GM19043 (cell line): ENCODE measurements around the gene RHBDL3.

Experiments used
- ATAC-seq: cut with Tn5 transposase; IDR thresholded peaks from one replicate; pipeline ENCODE4 v1.9.1; 2021; ENCODE audit warnings: low read depth; ENCODE audit not compliant: unreplicated experiment

The RHBDL3 gene

DNA sequence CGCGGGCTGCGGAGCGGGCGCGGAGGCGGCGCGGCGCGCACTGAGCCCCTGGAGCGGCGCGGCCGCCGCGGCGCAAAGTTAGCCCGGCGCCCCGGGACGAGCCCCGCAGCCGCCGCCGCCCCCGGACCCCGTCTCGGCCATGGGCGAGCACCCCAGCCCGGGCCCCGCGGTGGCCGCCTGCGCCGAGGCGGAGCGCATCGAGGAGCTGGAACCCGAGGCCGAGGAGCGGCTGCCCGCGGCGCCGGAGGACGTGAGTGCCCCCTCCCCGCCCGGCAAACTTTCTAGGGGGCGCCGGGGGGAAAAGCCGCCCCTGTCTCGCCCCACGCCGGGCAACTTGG is 388 bp downstream of the RHBDL3 start:
- no peak for ATAC-seq

DNA sequence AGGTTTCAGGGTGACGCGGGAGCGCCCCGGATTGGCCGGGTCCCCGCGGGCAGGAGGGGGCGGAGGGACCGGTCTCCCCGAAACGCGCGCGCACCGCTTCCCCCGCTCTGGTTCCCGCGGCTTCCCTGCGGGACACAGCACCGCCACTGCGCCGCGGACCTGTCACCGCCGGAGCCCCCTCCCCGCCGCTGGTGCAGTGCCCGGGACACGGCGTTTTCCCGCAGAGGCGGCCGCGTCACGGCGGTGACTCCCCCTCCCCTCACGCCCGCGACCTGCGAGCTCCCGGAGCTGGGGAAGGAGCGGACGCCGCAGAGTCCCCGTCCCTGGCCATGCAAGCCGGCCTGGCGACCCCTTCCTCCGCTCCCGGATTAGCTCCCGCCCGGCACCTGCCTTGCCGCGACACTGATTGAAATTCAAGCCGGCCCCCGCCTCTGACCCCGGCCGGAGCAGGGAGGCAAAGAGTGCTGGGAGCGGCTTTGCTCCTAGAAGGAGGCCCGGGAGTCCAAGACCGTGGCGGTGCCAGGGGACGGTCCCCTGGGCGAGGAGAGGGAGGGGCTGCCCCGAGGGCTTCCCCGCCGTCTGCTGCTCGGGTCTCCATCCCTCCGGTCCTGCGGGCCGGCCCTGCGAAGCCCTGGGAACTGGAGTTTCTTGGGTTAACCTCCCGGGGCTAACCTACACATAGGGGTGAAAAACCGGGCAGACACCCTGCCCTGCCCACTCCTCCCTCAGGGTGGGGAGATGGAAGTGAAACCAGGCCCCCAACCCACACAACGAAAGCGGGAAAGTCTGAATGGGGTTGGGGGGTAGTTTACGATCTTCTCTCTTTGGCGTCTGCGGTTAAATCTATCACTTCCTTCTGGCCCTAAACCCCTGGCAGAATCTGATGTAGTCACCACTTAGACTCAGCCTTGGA is 1.0 kb downstream of the RHBDL3 start:
- no peak for ATAC-seq

DNA sequence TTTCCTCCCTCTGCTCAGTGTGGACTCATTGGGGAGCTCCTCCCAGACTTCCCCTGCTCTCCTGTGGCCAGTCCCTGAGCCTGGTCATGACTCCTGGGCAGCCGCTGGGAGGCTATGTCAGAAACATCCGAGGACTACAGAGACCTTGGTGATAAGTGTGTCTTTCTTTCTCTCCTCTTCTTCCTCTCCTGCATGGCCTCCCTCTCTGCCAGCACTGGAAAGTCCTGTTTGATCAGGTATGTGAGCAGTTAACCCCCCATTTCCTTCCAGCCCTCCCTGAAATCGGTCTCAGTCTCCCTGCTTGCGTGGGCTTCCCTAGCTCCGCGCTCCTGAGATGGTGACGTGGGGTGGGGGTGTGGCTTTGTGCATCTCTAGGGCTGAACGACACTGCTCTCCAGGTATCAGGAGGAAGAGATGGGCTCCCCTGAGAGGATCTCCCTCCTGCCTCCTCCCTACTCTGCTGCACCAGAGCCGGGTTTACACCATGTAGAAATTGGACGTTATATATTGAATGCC is 2.1 kb downstream of the RHBDL3 start:
- ATAC-seq = no peak

DNA sequence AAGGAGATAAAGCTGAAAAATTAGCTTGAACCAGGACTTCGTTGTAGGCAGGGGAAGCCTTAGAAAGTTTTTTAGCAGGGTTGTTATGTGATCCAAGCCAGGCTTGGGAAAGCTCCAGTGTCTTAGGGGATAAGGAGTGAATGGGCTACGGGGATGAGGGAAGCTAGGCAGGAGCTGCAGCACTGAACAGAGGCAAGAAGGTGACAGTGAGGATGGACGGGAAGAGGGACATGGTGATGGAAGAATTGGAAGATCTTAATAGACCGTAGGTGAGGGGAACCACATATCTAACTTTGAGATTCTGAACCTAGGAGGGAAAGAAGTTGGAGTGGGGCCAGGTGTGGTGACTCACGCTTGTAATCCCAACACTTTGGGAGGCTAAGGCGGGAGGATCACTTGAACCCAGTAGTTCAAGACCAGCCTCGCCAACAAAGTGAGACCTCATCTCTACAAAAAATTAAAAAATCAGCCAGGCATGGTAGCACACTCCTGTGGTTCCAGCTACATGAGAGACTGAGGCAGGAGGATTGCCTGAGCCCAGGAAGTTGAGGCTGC is 3.2 kb downstream of the RHBDL3 start:
- ATAC-seq = no peak

DNA sequence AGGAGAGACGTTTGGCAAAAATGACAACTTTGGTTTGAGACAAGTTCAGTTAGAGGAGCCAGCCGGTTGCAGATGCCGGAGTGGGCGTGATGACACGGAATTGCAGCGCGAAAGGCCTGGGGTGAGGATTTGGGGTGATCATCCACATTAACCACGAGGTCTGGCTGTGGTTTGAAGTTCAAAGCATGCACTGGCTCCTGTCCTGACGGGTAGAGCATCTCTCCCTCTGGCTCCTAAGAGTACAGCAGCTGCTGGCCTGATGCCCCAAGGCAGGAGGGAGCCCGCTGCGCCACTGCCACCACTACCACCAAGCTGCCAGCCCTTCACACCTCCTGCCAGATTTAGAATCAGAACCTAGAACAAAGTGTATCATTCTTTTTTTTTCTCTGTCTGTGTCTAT is 3.7 kb downstream of the RHBDL3 start:
- no peak for ATAC-seq

DNA sequence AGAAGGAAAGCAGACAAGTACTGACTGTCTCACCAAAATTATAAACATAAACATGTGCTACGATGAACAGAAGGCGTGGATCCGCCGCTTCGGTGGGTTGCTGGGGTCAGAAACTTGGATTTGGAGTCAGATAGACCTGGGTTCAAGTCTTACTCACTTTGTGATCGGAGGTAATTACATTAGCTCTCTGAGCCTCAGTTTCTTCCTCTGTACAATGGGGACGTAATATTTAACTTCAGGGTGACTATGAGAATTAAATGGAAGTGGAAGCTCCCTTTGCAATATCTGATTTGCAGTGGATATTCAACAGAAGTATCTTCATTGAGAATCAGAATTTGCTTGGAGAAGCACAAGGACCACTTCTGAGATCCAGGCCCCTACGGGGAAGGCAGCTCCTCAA is 6.2 kb downstream of the RHBDL3 start:
- no peak for ATAC-seq

DNA sequence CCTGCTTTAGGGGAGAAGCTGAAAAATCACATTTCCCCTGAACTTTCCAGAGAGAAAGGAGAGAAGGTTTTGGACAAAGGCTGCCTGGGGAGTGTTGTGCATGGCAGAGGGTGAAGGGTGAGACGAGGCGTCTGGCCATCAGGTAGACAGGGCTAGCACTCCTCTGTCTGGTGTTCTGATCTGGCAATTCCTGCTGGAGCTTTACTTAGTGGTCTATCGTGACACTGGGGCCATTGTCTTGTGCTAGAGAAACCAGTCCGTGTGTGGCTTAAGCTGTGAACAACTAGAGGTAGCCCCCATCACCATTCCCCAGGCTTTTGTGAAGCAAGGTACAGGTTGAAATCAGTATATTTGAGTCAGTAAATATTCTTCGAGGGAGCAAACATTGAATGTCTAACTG is 8.5 kb downstream of the RHBDL3 start:
- ATAC-seq = no peak

DNA sequence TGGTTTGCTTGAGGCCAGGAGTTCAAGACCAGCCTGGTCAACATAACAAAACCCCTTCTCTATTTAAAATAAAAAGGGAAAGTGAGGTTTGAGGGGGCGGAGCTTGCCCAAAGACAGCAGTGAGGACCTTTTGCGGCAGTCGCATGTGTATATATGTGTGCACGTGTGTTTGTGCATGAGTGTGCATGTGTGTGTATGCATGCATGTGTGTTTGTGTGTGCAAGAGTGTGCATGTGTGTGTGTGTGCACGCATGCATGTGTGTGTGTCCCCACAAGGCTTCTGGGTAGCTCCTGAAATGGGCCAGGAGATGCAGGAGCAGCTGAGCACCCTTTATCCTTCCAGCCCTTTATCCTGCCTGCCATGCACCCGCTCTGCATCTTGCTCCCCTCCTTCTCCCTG is 9.0 kb downstream of the RHBDL3 start:
- no peak for ATAC-seq

DNA sequence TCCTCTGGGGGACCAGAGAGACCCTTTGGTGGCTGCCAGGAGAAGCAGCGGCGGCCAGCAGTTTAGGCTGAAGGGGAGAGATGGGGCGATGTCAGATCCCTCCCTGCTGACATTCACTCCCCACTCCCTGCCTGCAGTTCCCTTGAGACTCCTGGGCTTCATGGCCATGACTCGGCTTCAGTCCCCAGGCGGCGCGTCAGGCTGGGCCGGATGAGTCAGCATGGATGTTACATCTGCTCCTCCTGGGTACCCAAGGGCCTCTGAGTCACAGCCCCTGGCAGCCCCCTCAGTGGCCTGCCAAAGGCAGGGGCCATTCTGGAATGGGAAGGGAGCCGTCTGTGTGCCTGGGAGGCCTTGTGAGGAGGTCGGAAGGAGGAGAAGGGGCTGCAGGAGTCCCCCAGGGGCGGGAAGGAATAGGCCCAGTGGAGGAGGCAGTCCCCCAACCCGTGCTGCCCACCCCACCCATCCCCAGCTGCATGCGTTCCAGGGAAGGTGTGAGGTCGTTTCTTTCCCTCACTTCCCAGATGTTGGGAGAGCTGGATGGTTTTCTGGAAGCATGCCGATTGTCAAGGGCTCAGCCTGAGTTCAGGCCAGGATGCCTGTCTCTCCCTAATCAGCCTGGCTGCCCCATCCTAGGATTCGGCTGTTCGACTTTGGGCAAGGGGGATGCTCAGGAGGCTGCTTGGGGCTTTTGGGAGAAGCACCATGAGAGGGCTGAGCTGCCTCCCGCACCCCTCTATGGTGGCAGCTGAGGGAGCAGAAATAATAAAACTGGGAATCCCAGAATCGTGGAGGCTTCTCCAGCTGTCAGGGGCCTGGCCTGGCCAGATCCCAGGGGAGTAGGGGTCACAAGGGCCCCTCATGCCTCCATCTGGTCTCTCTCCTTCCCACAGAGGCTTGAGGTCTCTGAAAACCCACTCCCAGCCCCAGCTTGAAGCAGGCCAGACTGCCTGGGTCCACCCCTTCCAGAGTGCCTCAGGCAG is 9.7 kb downstream of the RHBDL3 start:
- no peak for ATAC-seq

DNA sequence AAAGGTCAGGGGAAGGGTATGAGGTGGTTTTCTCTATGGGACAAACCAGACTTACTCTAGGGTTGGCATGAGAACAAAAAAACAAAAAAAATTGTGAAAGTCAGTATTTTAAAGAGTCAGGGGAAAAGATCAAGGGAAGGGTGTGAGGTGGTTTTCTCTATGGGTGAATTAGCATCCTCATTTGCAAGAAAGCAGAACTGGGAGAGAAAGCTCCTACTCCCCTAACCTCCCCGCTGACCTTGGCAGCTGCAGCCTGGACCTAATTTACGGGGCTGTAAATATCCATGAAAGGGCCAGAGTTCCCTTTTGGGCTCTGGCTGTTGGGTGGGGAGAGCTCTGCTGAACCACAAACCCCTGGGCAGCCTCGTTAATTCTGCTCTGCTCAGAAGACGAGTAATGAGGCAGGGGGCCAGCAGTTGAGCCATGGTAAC is 10.6 kb downstream of the RHBDL3 start:
- no peak for ATAC-seq

DNA sequence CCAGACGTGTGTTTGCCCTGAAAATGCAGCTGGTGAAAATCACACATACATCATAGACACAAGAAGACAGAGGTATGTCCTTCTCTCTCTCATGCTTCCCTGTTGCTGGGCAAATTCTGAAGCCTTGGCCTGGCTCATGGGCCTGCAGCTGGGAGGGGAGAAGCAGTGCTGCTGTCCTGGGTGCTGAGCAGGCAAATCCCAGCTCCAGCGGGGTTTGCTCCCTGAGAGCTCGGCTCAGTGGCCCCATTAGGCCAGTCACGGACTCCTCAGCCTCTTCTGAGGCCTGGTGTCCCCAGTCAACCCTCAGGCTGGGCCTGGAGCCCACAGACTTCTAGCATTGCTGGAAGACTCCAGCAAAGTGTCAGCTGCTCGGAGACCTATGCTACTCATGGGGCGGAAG is 11.7 kb downstream of the RHBDL3 start:
- no peak for ATAC-seq

DNA sequence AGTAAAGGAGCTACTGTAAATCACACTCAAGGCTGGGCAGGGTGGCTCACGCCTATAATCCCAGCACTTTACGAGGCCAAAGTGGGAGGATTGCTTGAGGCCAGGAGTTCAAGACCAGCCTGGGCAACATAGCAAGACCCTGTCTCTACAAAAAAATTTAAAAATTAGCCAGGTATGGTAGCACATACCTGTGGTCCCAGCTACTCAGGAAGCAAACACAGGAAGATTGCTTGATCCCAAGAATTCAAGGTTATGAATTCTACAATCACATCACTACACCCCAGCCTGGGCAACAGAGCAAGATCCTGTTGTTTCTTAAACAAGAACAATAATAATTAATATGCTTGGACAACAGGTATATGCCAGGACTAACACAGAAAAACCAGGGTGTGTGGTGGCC is 13.2 kb downstream of the RHBDL3 start:
- ATAC-seq = no peak

DNA sequence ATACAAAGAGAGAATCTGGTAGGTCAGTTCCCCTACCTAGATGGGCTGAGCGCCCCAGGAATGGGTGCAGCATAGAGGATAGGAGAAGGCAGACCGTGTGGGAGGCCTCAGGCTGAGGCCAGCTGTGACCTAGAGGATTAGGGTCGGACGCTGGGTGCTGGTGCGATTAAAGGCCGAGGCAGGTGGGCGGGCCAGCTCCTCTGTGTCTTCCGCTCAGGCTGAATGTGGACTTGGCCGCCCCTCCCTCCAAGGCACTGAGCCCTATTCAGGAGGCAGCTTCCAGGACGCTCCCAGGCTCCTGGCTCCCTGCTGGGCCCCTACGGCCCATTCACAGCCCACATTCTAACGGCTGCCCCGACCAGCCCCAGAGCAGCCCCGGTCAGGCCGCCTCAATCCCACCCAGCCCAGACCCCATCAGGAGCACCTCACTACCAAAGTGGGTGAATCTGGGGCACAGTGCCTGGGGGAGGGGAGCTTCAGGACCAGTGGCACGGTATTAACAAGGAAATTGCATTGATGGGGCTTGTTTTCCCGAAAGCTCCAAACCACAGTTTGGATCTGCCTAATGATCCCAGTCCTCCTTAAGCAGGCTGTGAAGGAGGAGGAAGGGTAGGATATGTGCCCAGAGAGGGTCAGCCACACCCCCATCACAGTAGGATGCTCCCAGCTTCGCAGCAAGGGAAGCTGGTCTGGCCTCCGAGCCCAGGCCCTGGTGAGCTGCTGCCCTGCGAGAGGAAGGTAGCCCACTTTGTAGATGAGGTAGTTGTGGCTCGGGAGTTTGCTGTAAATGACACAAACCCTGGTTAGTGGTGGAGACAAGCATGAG is 14.5 kb downstream of the RHBDL3 start:
- ATAC-seq = no peak

DNA sequence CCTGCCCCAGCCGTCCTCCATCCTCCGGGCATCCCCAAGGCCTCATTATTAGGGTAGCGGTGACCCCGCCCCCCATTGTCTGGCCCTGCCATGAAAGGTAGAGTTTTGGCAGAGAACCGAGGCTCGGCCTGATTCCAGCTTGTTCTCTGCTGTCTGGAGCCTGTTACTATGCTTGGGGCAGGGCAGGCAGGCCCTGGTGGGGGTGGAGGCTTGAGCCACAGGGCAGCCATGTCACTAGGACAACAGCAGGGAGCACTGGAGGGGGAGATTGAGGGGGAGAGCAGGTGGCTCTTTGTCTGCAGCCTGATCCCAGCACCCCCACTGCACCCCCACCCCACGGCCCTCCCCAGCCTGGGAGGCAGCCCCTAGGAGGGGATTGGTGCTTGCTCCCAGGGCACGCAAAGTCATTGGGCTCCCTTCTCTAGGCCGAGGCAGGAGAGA is 15.4 kb downstream of the RHBDL3 start:
- no peak for ATAC-seq

DNA sequence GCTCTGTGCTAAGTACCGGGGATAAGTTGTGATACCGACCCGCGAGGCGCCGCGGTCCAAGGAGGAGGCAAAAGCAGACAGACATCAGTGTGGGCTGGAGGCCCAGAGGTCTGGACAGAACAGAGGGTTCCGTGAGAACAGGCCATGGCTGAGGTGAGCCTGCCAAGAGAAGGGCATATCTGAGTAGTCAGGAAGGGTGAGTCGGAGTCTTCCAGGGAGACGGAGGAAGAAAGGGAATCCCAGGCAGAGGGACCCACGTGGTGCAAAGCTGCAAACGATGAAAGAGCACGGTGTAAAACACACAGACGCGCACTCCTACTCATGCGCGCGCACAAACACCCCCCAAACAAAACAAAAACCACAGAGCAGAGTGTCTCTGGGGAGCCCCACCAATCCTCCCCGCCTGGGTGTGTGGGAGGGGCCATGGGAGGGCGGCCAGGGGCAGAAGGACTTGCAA is 18.1 kb downstream of the RHBDL3 start:
- no peak for ATAC-seq

DNA sequence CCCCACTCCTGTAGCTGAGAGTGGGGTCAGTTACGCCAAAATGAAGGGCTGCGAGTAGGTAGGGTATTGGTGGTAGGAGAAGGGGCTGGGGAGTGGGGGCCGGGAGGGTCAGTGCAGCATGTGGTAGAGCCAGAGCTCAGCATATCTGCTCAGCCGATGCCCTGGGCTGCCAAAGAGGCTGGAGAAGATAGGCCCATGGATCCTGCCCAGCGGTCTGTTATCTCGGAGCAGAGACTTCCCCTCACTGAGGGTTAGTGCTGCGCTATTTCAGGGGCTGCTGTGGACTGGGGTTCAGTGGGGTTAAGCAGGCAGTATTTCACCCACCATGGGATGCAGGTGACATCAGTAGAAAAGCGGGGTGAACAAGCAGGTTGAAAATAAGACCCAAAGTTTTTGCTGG is 19.7 kb downstream of the RHBDL3 start:
- ATAC-seq = no peak

DNA sequence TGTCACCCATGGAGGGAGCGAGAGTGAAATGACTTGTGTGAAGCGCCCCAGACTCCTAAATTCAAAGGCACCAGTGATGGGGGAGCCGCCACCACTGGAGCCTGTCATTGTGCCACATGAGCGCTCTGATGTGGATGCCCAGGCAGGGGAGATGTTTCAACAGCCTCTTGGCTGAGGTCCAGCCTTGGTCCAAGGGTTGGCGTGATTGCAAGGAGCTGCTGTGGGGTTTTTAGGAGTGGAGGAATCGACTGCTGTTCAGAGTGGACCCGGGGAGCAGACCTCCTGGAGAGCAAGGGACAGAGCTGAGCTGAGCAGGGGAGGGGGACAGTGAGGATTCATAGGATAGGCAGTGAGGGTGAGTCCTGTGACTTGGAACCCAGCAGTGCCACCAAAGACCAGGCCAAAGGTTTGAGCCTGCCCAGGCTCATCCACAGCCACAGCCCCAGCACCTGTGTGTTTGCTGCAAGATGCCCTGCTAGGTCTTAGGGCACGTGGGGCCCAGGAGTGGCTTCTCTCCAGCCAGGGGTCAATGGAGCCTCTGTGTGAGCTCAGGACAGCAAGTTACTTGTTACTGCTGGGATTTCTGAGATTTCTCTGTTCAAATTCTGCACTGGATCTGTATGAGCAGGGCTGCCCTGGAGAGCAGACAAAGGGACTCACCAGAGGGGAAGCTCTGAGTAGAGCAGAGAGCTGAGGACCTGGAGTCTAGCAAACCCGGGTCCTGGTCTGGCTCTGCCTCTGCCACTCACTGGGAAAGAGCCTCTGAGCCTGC is 20.3 kb downstream of the RHBDL3 start:
- no peak for ATAC-seq

DNA sequence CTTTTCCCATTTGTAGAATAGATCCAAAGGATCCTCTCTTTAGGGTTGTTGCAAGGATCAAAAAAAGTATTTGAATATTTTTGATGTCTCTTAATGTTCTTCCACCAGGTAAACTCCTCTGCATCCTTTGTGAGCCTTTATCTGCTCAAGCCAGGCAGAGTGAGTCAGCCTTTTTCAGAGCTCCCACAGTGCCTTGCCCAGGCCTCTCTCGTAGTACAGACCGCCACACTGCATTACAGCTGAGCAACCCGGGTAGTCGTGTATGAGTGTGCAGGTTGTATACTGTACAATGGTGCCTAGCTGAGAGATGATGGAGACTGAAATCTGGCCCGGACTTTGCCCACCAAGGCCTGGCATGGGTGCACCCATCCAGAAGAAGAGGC is 20.9 kb downstream of the RHBDL3 start:
- ATAC-seq = no peak

DNA sequence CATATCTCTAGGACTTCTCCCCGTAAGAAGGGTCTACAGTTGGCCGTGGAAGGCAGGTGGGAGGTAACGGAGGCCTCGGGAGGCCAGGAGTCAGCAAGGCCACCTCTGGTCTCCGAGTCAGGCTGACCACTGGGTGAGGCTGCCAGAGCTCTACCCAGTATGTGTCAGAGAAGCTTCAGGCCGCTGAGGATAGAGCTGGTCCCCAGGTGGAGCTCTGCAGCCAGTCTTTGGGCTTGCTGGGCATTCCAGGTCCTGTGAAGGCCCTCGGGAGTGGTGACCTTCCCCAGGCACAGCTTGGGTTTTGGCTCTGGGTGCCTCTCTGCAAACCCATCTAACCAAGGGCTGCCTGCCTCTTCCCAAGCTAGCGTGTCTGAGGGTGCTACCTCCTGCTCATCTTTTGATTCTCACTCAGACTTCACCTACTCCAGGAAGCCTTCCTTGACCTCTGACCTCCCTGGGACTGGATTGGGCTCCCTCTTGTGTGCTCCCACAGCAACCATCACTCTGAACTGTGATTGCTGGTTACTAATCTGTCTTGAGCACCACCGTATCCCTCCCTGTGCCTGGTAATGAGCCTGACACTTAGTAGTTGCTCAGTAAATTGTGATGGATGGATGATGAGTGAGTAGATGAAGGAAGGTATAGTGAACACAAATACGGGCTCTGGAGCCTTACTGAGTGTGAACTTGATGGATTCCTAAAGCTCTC is 22.3 kb downstream of the RHBDL3 start:
- no peak for ATAC-seq
